ENCODE measurements around the gene MAPK10.

- TF ChIP-seq, protein P1, sequence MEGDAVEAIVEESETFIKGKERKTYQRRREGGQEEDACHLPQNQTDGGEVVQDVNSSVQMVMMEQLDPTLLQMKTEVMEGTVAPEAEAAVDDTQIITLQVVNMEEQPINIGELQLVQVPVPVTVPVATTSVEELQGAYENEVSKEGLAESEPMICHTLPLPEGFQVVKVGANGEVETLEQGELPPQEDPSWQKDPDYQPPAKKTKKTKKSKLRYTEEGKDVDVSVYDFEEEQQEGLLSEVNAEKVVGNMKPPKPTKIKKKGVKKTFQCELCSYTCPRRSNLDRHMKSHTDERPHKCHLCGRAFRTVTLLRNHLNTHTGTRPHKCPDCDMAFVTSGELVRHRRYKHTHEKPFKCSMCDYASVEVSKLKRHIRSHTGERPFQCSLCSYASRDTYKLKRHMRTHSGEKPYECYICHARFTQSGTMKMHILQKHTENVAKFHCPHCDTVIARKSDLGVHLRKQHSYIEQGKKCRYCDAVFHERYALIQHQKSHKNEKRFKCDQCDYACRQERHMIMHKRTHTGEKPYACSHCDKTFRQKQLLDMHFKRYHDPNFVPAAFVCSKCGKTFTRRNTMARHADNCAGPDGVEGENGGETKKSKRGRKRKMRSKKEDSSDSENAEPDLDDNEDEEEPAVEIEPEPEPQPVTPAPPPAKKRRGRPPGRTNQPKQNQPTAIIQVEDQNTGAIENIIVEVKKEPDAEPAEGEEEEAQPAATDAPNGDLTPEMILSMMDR (conservative IDR thresholded peaks at IDR 0.05) = no peak
- TF ChIP-seq ZFX (IDR thresholded peaks at IDR 0.05) = no peak
Observed at GRCh38 chr4:86346320-86346719, 13.5 kb downstream of the MAPK10 start.

Data from C4-2B (cell line).